GM12801 (cell line): ENCODE results near the gene CDH11.

Experiments
- TF ChIP-seq, protein P1 (sequence below): IDR thresholded peaks from one replicate; pipeline ENCODE4 v1.5.1; 2011; ENCODE audit warnings: control low read depth; ENCODE audit not compliant: insufficient read length; ENCODE audit errors: extremely low read depth

The CDH11 gene

DNA sequence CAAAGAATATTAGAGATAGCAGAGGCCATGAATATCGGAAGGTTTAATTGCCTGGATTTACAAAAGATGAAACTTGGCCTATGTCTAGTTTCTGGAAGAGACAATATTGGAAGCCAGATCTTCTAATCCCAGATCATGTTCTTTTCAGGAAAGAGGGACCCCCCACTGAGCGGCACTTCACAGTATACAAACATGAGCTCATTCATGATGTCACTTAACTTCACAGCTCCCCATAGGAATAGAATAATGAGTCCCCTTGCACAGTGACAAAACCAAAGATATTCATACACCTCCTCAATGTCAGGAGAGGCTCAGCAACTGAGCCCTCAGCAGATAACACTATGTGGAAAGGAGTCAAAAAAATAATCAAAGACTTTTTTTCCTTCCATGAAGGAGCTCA lies 147.5 kb downstream of the CDH11 start:
- TF ChIP-seq, protein P1, sequence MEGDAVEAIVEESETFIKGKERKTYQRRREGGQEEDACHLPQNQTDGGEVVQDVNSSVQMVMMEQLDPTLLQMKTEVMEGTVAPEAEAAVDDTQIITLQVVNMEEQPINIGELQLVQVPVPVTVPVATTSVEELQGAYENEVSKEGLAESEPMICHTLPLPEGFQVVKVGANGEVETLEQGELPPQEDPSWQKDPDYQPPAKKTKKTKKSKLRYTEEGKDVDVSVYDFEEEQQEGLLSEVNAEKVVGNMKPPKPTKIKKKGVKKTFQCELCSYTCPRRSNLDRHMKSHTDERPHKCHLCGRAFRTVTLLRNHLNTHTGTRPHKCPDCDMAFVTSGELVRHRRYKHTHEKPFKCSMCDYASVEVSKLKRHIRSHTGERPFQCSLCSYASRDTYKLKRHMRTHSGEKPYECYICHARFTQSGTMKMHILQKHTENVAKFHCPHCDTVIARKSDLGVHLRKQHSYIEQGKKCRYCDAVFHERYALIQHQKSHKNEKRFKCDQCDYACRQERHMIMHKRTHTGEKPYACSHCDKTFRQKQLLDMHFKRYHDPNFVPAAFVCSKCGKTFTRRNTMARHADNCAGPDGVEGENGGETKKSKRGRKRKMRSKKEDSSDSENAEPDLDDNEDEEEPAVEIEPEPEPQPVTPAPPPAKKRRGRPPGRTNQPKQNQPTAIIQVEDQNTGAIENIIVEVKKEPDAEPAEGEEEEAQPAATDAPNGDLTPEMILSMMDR: no peak

DNA sequence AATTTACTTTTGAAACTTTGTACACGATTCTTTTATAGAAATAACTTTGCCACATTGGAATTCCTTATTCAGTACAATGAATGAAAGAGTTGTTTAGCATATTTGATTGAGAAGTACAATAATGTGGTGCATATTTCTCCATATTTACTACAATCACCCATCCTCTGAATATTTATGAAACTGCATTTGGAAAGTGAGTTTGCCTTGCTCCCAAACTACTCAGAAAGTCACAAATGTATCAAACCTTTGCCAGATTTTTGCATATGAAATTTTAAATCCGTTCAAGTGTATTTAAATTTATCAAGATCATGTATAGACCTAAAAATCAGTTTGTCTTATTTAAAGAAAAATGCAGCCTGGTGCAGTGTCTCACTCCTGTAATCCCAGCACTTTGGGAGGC lies 148.7 kb downstream of the CDH11 start:
- TF ChIP-seq, protein P1: no peak

DNA sequence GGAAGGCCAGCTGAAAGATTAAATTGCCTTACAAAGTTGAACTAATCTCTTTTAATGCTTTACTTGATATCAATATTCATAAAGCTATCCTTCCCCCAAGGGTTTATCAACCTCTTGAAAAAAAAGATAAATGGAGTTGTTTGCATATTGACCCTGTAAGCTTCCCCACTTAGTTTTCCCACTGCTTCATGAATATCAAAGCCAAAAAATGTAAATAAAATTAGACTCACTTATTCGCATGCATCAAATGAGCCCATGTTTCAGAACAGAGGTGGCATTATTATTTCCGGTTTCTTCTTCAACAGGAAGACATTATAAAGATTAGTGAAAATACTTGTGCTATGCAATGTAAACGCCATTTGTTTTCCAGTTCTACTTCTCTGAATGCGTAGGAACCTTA lies 150.7 kb downstream of the CDH11 start:
- TF ChIP-seq, protein P1: no peak

DNA sequence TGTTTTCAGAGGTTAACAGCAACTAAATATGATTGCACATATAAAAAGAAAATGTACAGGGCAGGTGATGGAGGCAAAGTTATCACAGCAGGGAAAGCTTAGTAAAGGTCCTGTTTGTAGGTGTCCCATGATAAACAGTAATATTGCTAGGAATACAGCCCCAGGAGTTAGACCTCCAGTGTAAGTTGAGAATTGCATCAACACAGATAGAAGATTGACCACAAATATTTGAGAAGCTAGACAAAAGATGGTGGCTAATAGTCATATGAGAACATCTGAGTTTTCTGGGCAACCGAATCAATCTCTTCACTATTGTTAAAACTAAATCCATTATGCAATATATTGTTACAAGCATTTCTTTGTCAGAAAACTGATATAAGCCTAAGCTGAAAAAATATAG lies 152.6 kb downstream of the CDH11 start:
- TF ChIP-seq, protein P1: no peak

DNA sequence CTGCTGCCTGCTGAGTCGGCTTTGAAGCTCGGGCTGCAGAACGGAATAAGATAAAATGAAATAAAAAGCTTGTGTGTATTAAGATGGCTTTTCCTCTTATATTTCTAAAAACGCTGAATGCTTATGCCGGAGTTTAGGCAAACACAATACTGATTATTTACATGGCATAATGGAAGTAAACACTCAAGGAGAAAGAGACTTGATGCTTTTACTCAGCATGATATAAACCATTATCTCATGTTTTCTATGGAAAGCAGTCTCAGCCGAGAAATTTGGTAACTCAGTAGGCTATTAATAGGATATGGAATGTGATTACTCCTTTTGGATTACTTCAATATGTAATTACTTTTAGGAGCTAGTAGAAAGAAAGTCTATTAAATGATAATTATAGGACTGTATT lies 153.3 kb downstream of the CDH11 start:
- TF ChIP-seq, protein P1: no peak

DNA sequence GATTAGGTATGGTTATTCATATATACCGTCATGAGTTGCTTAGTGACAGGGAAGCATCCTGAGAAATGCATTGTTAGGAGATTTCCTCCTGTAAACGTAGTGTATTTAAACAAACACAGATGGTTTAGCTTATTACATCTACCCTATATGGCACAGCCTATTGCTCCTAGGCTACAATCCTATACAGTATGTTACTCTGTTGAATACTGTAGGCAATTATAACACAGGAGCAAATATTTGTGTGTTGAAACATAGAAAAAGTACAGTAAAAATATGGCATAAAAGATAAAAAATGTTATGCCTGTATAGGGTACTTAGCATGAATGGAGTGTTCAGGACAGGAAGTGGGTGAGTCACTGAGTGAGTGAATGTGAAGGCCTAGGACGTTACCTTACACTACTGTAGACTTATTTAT lies 157.7 kb downstream of the CDH11 start:
- TF ChIP-seq, protein P1: no peak

DNA sequence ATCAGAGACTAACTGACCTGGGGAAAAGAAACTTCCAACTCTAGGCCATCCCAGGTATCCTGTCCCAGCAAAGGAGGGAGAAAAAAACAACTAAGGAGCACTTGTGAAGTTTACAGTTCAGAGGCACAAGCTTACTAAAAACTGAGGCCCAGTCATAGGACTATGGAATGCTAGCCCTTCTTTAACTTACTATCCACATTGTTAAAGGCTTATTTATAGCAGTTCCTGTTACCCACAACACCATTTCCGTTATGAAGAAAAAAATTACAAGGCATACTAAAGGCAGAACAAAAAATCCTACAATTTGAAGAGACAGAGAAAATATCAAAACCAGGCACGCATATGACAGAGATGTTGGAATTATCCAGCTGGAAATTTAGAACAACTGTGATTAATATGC lies 159.1 kb downstream of the CDH11 start:
- TF ChIP-seq, protein P1: no peak

DNA sequence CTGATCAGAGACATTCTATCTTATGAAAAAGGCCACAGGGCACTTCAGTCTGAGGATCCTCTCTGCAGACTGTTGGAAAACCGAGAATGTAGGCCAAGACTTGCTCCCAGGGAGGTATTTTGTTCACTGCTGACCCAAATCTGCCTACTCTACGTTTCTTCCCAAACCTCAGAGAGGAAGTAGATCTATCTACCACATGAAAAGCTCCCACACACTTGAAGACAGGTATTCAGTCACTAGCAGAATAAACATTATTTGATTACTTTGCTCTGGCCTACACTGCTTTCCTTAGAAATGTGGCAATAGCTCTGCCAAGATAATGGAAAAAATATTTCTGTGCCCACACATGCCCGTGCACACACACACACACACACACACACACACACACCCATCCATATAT lies 164.6 kb downstream of the CDH11 start:
- TF ChIP-seq, protein P1: no peak
